H1 (cell line): ENCODE results near the gene AKR1C2. TPM values are rescaled to one million over a fixed set of nuclear protein-coding genes. Genes with fewer than 3 reads are reported as not detected.

Source experiments
- CTCF ChIA-PET: fragments of 300-600 bp; sonication (Branson Sonifier 250); formaldehyde crosslinking; loops from one replicate; lab custom pipeline; 2021; ENCODE audit not compliant: partially characterized antibody; lab: Charles Lee
- POLR2A ChIA-PET: fragments of 300-600 bp; sonication (Branson Sonifier 250); formaldehyde crosslinking; loops from one replicate; lab custom pipeline; 2021; ENCODE audit warnings: inconsistent platforms; ENCODE audit not compliant: partially characterized antibody; lab: Charles Lee
- DNase-seq, 2 experiments: peaks; one replicate each; pipeline versions ENCODE4 v3.0.0 to v3.0.0-alpha.2; 2010 to 2022; ENCODE audit warnings: low spot score in 2 of 2, low read depth in 1 of 2, mixed read lengths in 1 of 2
- FAIRE-seq: peaks from 2 replicates; lab custom pipeline; 2011; peaks lifted over from hg19 to GRCh38; lab: Jason Lieb, UNC
- H2AFZ ChIP-seq: 2 replicates; pipeline ENCODE4 v1.8.1; 2012; ENCODE audit warnings: low read length, inconsistent platforms
- H2AK5ac ChIP-seq: 2 replicates; pipeline ENCODE4 v1.6.1; 2013; ENCODE audit warnings: low read depth, low read length
- H2BK120ac ChIP-seq: replicated peaks from 2 replicates; pipeline ENCODE3; 2013; ENCODE audit warnings: low read depth, low read length, inconsistent platforms
- H2BK12ac ChIP-seq: 2 replicates; pipeline ENCODE4 v1.6.1; 2013; ENCODE audit warnings: low read depth, low read length
- H2BK15ac ChIP-seq: 2 replicates; pipeline ENCODE4 v1.6.1; 2013; ENCODE audit warnings: low read length
- H2BK20ac ChIP-seq: 2 replicates; pipeline ENCODE4 v1.6.1; 2013; ENCODE audit warnings: low read length
- H2BK5ac ChIP-seq: 2 replicates; pipeline ENCODE4 v1.6.1; 2013; ENCODE audit warnings: low read depth, low read length
- H3K14ac ChIP-seq: 2 replicates; pipeline ENCODE4 v1.6.1; 2013; ENCODE audit warnings: inconsistent platforms; ENCODE audit not compliant: insufficient read length
- H3K18ac ChIP-seq: 2 replicates; pipeline ENCODE4 v1.6.1; 2013; ENCODE audit warnings: low read length; ENCODE audit errors: extremely low read depth
- H3K23ac ChIP-seq: 2 replicates; pipeline ENCODE4 v1.6.1; 2013; ENCODE audit warnings: inconsistent platforms; ENCODE audit not compliant: insufficient read length
- H3K23me2 ChIP-seq: 2 replicates; pipeline ENCODE4 v1.6.1; 2013; ENCODE audit warnings: low read depth, low read length
- H3K27ac ChIP-seq: 2 replicates; pipeline ENCODE4 v1.6.1; 2011; ENCODE audit warnings: low read depth, low read length, inconsistent platforms
- H3K27me3 ChIP-seq, 4 experiments: replicated peaks in 1 of 4; 1 replicate in 1 of 4; 2 replicates in 3 of 4; pipeline versions ENCODE4 v1.6.1 to v1.8.1; 2011 to 2013; ENCODE audit warnings: low read length in 3 of 4, mild to moderate bottlenecking in 3 of 4, inconsistent platforms in 2 of 4, mixed read lengths in 2 of 4, moderate library complexity in 1 of 4; ENCODE audit not compliant: control insufficient read depth in 3 of 4, insufficient read depth in 3 of 4; ENCODE audit errors: extremely low read depth in 1 of 4
- H3K36me3 ChIP-seq, 4 experiments: 2 replicates each; pipeline versions ENCODE4 v1.6.1 to v1.8.1; 2011 to 2013; ENCODE audit warnings: mild to moderate bottlenecking in 4 of 4, low read length in 3 of 4, moderate library complexity in 2 of 4, control low read depth in 1 of 4, inconsistent platforms in 1 of 4; ENCODE audit not compliant: insufficient read depth in 4 of 4, control insufficient read depth in 2 of 4
- H3K4ac ChIP-seq: replicated peaks from 2 replicates; pipeline ENCODE3; 2013; ENCODE audit warnings: low read length, low read depth, mixed read lengths, inconsistent platforms; ENCODE audit not compliant: insufficient read length
- H3K4me1 ChIP-seq, 4 experiments: replicated peaks in 1 of 4; 1 replicate in 1 of 4; 2 replicates in 3 of 4; pipeline versions ENCODE4 v1.6.1 to v1.8.1; 2011 to 2013; ENCODE audit warnings: low read length in 3 of 4, inconsistent platforms in 2 of 4, mixed read lengths in 1 of 4; ENCODE audit not compliant: insufficient read depth in 4 of 4, control insufficient read depth in 3 of 4
- H3K4me2 ChIP-seq, 2 experiments: 2 replicates each; pipeline versions ENCODE4 v1.6.1 to v1.8.1; 2011 to 2013; ENCODE audit warnings: low read depth in 2 of 2, low read length in 2 of 2, control low read depth in 1 of 2, inconsistent platforms in 1 of 2, mild to moderate bottlenecking in 1 of 2; ENCODE audit not compliant: insufficient read depth in 1 of 2
- H3K4me3 ChIP-seq, 4 experiments: fragments of 200-600, 300-600 bp in 1 of 4; sonication (generic), shearing (Covaris generic), sonication (Bioruptor Twin) in 1 of 4; 2 replicates each; pipeline versions ENCODE4 v1.5.1 to v1.8.1; 2011 to 2016; ENCODE audit warnings: low read length in 4 of 4, low read depth in 3 of 4, control low read depth in 2 of 4, inconsistent platforms in 2 of 4, mild to moderate bottlenecking in 2 of 4, mixed read lengths in 1 of 4, moderate library complexity in 1 of 4; ENCODE audit not compliant: insufficient read depth in 2 of 4; ENCODE audit errors: extremely low read depth in 1 of 4
- H3K56ac ChIP-seq: replicated peaks from 2 replicates; pipeline ENCODE3; 2013; ENCODE audit warnings: low read depth, mild to moderate bottlenecking, mixed read lengths, low read length, inconsistent platforms; ENCODE audit not compliant: insufficient read length
- H3K79me1 ChIP-seq: 2 replicates; pipeline ENCODE4 v1.6.1; 2013; ENCODE audit warnings: low read depth, low read length, control low read depth
- H3K79me2 ChIP-seq, 2 experiments: 2 replicates each; pipeline versions ENCODE4 v1.6.1 to v1.8.1; 2012 to 2013; ENCODE audit warnings: low read length in 2 of 2, mild to moderate bottlenecking in 2 of 2, inconsistent platforms in 1 of 2; ENCODE audit not compliant: insufficient read depth in 2 of 2, control insufficient read depth in 1 of 2
- H3K9ac ChIP-seq, 4 experiments: replicated peaks in 1 of 4; 1 replicate in 1 of 4; 2 replicates in 3 of 4; pipeline versions ENCODE4 v1.6.1 to v1.8.1; 2011 to 2013; ENCODE audit warnings: low read depth in 3 of 4, low read length in 3 of 4, control low read depth in 2 of 4, mild to moderate bottlenecking in 2 of 4, moderate library complexity in 2 of 4, inconsistent platforms in 1 of 4; ENCODE audit errors: extremely low read depth in 1 of 4
- H3K9me3 ChIP-seq, 2 experiments: 2 replicates each; pipeline versions ENCODE4 v1.6.1 to v1.8.1; 2012 to 2013; ENCODE audit warnings: mild to moderate bottlenecking in 2 of 2, moderate library complexity in 2 of 2, control low read depth in 1 of 2, inconsistent platforms in 1 of 2, low read depth in 1 of 2, low read length in 1 of 2, mixed read lengths in 1 of 2; ENCODE audit not compliant: insufficient read depth in 2 of 2
- H4K20me1 ChIP-seq, 2 experiments: replicated peaks in 1 of 2; 2 replicates each; pipeline versions ENCODE3 to v1.8.1; 2011 to 2013; ENCODE audit warnings: inconsistent platforms in 2 of 2, low read length in 2 of 2, mild to moderate bottlenecking in 1 of 2; ENCODE audit not compliant: insufficient read depth in 2 of 2, control insufficient read depth in 1 of 2
- H4K5ac ChIP-seq: 2 replicates; pipeline ENCODE4 v1.6.1; 2013; ENCODE audit warnings: low read length, low read depth, mixed read lengths, inconsistent platforms; ENCODE audit not compliant: insufficient read length
- H4K8ac ChIP-seq: 2 replicates; pipeline ENCODE4 v1.8.0; 2013; ENCODE audit warnings: mild to moderate bottlenecking, moderate library complexity, low read length, inconsistent platforms; ENCODE audit not compliant: insufficient read depth; ENCODE audit errors: extremely low read depth
- H4K91ac ChIP-seq: replicated peaks from 2 replicates; pipeline ENCODE3; 2013; ENCODE audit warnings: low read length, mixed read lengths, inconsistent platforms; ENCODE audit not compliant: insufficient read length
- ASH2L ChIP-seq: fragments of 200-600, 300-600 bp; sonication (generic); IDR thresholded peaks from one replicate; pipeline ENCODE4 v1.7.1; 2017; ENCODE audit warnings: low read length
- ATF2 ChIP-seq: IDR thresholded peaks from 2 replicates; pipeline ENCODE4 v1.6.1; 2012; ENCODE audit warnings: low read length, inconsistent platforms
- CBX5 ChIP-seq: fragments of 300-800, 300-1000 bp; sonication (generic); IDR thresholded peaks from 2 replicates; pipeline ENCODE4 v1.7.1; 2016; ENCODE audit warnings: antibody characterized with exemption, low read length, low read depth
- EP300 ChIP-seq, 2 experiments: IDR thresholded peaks; 1 replicate in 1 of 2; 2 replicates in 1 of 2; pipeline ENCODE4 v1.6.1; 2011 to 2012; ENCODE audit warnings: low read depth in 2 of 2, low read length in 2 of 2, mild to moderate bottlenecking in 2 of 2, borderline replicate concordance in 1 of 2, inconsistent platforms in 1 of 2, moderate library complexity in 1 of 2
- GABPA ChIP-seq: IDR thresholded peaks from 2 replicates; pipeline ENCODE4 v1.6.1; 2011; ENCODE audit warnings: mild to moderate bottlenecking, low read length, moderate library complexity, borderline replicate concordance; ENCODE audit not compliant: insufficient read depth
- JUN ChIP-seq: IDR thresholded peaks from 2 replicates; pipeline ENCODE4 v1.6.1; 2011; ENCODE audit warnings: low read depth, mild to moderate bottlenecking, improper control_type of control experiment, low read length
- JUND ChIP-seq: IDR thresholded peaks from 2 replicates; pipeline ENCODE4 v1.6.1; 2011; ENCODE audit warnings: mild to moderate bottlenecking, improper control_type of control experiment, low read length
- RAD21 ChIP-seq, 2 experiments: IDR thresholded peaks in 1 of 2; conservative IDR thresholded peaks in 1 of 2; 2 replicates each; pipeline ENCODE4 v1.6.1; 2011; ENCODE audit warnings: low read depth in 2 of 2, low read length in 2 of 2, improper control_type of control experiment in 1 of 2, inconsistent platforms in 1 of 2, mild to moderate bottlenecking in 1 of 2, moderate library complexity in 1 of 2
- RNF2 ChIP-seq: fragments of 200-900, 300-1000 bp; sonication (generic); IDR thresholded peaks from 2 replicates; pipeline ENCODE4 v1.7.1; 2016; ENCODE audit warnings: borderline replicate concordance, low read depth, mild to moderate bottlenecking, antibody characterized with exemption, low read length; ENCODE audit not compliant: poor library complexity, severe bottlenecking; ENCODE audit errors: missing control alignments
- WGBS, 2 experiments: shearing (Covaris generic) in 1 of 2; methylation state at CpG; one replicate each; pipeline versions ENCODE4 v1.1.6 to v1.1.7; 2013 to 2015; ENCODE audit warnings: low lambda C conversion rate in 2 of 2, mixed read lengths in 2 of 2, inconsistent platforms in 1 of 2, low coverage in 1 of 2, missing lambda C conversion rate in 1 of 2; ENCODE audit not compliant: insufficient replicate concordance in 2 of 2, insufficient coverage in 1 of 2, insufficient read length in 1 of 2; ENCODE audit errors: extremely low coverage in 1 of 2, missing lambda C conversion rate in 1 of 2; 5-methylcytosine and 5-hydroxymethylcytosine counted together
- polyA plus RNA-seq, 7 experiments: library from polyadenylated mRNA; depleted of rRNA in 3 of 7; stranded (reverse) in 5 of 7; unstranded in 2 of 7; fragments of >200 nt in 5 of 7; fragments of 200-250 nt in 2 of 7; gene quantifications; 1 replicate in 5 of 7; 2 replicates in 1 of 7; 4 replicates in 1 of 7; pipeline versions ENCODE4 v1.2.1 to v1.2.3, GENCODE V29; 2011 to 2013; ENCODE audit warnings: missing spikeins in 2 of 7, mixed read lengths in 2 of 7
- total RNA-seq: library from RNA; stranded (reverse); fragmentation: NEBNext Ultra II Directional; extraction: Animal tissue kit (Norgen Biotek cat#: 25700); gene quantifications from 2 replicates; pipeline ENCODE4 v1.2.1, GENCODE V29; 2021

AKR1C2 gene
- total and polyA plus RNA-seq, 2 of the 8 experiments (the other 6 are each of a cell fraction or from before 2014, with no cell fraction given), result 0.77 to 1.2 TPM

- Histone ChIP-seq H3K23me2 (no peaks in the 10 kb centered on the region), H3K4me3 (no peak overlapping the region), H3K36me3 (no peaks in the 10 kb centered on the region), H3K4me2 (no peak overlapping the region), H3K9ac (no peak overlapping the region), H3K79me1 (no peaks in the 10 kb centered on the region), H2BK5ac (no peak overlapping the region), H3K18ac (no peak overlapping the region), H3K14ac (no peak overlapping the region), H3K4ac (no peak overlapping the region), H2BK20ac (no peak overlapping the region), H3K23ac (no peak overlapping the region), H3K27me3 (no peaks in the 10 kb centered on the region), H2AK5ac (0 out of 2 replicates have a peak overlapping the region, but pooled peaks have one; percentile 15), H4K5ac (no peak overlapping the region), H4K8ac (no peak overlapping the region), H3K79me2 (no peaks in the 10 kb centered on the region), H2BK12ac (no peak overlapping the region), H3K4me1 (peaks cover 4 to 7% (median 4%) of the 10 kb centered on the region in 4 experiments; a peak in 6 of 7 replicates), H3K27ac (no peak overlapping the region; the same call in 1 of the 2 replicates)
- WGBS, 2 experiments, result 80% methylated on average over 7 of the region's 7 CpGs; no CpG with 5 or more reads in 1 of the 2 experiments
- DNase-seq, result no peak
- TF ChIP-seq ATF2 (no peak), RNF2 (no peak), JUND (no peak), RAD21 (IDR thresholded peaks at IDR 0.05 in 1 of 2, conservative IDR thresholded peaks at IDR 0.05 in 1 of 2; ENCODE audit: low read depth in 2 of 2, low read length in 2 of 2) (no peak), JUN (no peak), ASH2L (no peak), EP300 (IDR thresholded peaks at IDR 0.05; ENCODE audit: borderline replicate concordance in 1 of 2, low read depth in 2 of 2, low read length in 2 of 2) (no peak), GABPA (no peak), CBX5 (no peak)
- TF ChIP-seq, all 59 proteins: peak for 0
- Histone ChIP-seq H4K91ac (no peak overlapping the region), H2BK120ac (no peak overlapping the region), H2BK15ac (no peak overlapping the region), H4K20me1 (no peaks in the 10 kb centered on the region), H2AFZ (no peak overlapping the region), H3K56ac (no peak overlapping the region), H3K9me3 (no peaks in the 10 kb centered on the region; a peak in 1 of 4 replicates)
- FAIRE-seq, result no peak
- CTCF ChIA-PET, result interaction anchor here (0.7 to 5.5 kb wide), 3 partner anchors 105 to 170 kb away, joined by 3 to 86 read pairs (median 3); no protein-coding TSS in a partner anchor
- POLR2A ChIA-PET, result no interaction called here
Observed at GRCh38 chr10:4984971-4985594, 18.6 kb downstream of the AKR1C2 start.
